ENCODE results near the gene CT45A10. TPM values are rescaled to one million over a fixed set of nuclear protein-coding genes. Genes with fewer than 3 reads are reported as not detected.
A peak's percentile ranks its signal among the peaks of the same experiment; 100 is the strongest.
"Not testable (repeated sequence)": the region's sequence is repeated elsewhere in the genome, so short reads cannot be mapped to it uniquely, and the experiment has no call there.

The CT45A10 gene
- total RNA-seq, 6 donors from 2014 or later: not detected

DNA sequence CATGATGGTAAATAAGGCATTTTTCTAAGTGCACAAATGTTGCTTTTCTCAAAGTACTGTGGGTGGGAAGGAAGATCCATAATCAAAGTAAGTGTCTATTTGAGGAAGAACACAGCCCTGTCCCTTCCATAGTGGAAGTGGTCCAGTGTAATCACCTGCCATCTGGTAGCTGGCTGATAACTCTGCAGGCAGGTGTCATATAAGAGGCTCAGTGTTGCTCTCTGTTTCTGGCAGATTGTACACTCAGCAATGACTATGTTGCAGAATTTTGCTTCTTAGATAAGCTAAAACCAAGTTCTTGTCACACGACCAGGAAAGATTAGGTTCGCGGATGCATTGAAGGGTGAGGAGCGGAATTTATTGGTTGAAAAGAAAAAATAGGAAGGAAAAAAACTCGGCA, 21.2 kb upstream of the CT45A10 start:
- whole genome bisulfite sequencing, 2 donors: 74 to 91% methylated on average over 5 of the region's 5 CpGs
- ATAC-seq (ENCODE audit: low FRiP score in 2 of 2): no peak
- Histone ChIP-seq H3K9me3 (no peaks in the 10 kb centered on the region), H3K4me1 (no peaks in the 10 kb centered on the region), H3K27me3 (no peaks in the 10 kb centered on the region), H3K27ac (no peak overlapping the region), H3K4me3 (no peak overlapping the region), H3K36me3 (no peaks in the 10 kb centered on the region)
- no peak for DNase-seq
- no peak for TF ChIP-seq EP300 (IDR thresholded peaks at IDR 0.05)
- TF ChIP-seq, protein P1, sequence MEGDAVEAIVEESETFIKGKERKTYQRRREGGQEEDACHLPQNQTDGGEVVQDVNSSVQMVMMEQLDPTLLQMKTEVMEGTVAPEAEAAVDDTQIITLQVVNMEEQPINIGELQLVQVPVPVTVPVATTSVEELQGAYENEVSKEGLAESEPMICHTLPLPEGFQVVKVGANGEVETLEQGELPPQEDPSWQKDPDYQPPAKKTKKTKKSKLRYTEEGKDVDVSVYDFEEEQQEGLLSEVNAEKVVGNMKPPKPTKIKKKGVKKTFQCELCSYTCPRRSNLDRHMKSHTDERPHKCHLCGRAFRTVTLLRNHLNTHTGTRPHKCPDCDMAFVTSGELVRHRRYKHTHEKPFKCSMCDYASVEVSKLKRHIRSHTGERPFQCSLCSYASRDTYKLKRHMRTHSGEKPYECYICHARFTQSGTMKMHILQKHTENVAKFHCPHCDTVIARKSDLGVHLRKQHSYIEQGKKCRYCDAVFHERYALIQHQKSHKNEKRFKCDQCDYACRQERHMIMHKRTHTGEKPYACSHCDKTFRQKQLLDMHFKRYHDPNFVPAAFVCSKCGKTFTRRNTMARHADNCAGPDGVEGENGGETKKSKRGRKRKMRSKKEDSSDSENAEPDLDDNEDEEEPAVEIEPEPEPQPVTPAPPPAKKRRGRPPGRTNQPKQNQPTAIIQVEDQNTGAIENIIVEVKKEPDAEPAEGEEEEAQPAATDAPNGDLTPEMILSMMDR (IDR thresholded peaks at IDR 0.05): no peak
- TF ChIP-seq POLR2AphosphoS5 (IDR thresholded peaks at IDR 0.05): no peak
- TF ChIP-seq POLR2A (IDR thresholded peaks at IDR 0.05): no peak

DNA sequence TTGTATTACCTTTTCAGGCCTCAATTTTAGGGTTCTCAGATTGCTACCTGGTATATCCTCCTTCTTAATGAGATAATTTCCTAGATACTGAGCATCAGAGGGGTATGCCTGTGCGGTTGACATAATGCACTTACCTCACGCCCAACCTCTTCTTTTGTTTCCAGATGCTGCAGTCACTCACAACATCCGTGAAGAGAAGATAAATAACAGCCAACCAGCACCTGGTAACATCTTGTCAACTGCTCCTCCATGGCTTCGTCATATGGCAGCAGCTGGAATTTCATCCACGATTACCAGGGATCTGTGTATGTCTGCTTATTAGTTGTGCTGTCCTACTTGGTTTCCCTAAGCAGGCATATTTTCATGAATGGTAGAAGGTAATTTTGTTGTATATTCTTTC, 17.0 kb upstream of the CT45A10 start:
- H3K27me3 ChIP-seq: no peaks in the 10 kb centered on the region
- no peaks in the 10 kb centered on the region for H3K4me1 ChIP-seq
- H3K9me3 ChIP-seq: no peaks in the 10 kb centered on the region
- ATAC-seq (ENCODE audit: low FRiP score in 2 of 2) (no peak), DNase-seq (no peak)
- WGBS, 2 donors: 78 to 92% methylated on average over 5 of the region's 5 CpGs
- H3K36me3 ChIP-seq: no peaks in the 10 kb centered on the region
- no peak overlapping the region for H3K4me3 ChIP-seq
- TF ChIP-seq, protein P1 (IDR thresholded peaks at IDR 0.05): no peak
- no peak for TF ChIP-seq POLR2A (IDR thresholded peaks at IDR 0.05)
- TF ChIP-seq EP300 (IDR thresholded peaks at IDR 0.05): no peak
- TF ChIP-seq POLR2AphosphoS5 (IDR thresholded peaks at IDR 0.05): no peak
- H3K27ac ChIP-seq: no peak overlapping the region

DNA sequence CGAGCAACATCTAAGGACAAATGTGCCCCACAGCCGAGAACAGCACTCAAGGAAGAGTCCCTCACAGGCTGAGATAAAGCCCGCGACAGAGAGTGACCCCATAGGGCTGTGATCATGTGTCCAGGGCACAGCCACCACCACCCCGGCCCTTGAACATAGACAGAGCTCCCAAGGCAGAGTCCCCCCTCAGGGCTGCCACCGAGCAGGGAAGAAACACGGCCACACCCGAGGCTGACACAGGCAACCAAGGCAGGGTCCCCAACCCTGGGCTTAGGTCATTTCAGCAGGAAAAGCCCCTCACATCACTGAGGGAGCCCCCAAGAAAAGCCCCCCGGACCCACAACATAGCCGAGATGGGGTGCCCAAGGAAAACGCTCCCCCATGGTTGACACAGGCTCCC, 463 bp downstream of the CT45A10 start:
- Histone ChIP-seq H3K27ac (no peak overlapping the region), H3K27me3 (no peaks in the 10 kb centered on the region), H3K36me3 (no peaks in the 10 kb centered on the region), H3K4me1 (no peaks in the 10 kb centered on the region), H3K4me3 (no peak overlapping the region), H3K9me3 (no peaks in the 10 kb centered on the region)
- WGBS, 2 donors: 94 to 96% methylated on average over 4 to 11 of the region's 11 CpGs
- ATAC-seq (ENCODE audit: low FRiP score in 2 of 2) (no peak), DNase-seq (no peak)
- TF ChIP-seq POLR2AphosphoS5 (IDR thresholded peaks at IDR 0.05) (no peak), EP300 (IDR thresholded peaks at IDR 0.05) (no peak), POLR2A (IDR thresholded peaks at IDR 0.05) (no peak)
- TF ChIP-seq, protein P1 (IDR thresholded peaks at IDR 0.05): no peak

DNA sequence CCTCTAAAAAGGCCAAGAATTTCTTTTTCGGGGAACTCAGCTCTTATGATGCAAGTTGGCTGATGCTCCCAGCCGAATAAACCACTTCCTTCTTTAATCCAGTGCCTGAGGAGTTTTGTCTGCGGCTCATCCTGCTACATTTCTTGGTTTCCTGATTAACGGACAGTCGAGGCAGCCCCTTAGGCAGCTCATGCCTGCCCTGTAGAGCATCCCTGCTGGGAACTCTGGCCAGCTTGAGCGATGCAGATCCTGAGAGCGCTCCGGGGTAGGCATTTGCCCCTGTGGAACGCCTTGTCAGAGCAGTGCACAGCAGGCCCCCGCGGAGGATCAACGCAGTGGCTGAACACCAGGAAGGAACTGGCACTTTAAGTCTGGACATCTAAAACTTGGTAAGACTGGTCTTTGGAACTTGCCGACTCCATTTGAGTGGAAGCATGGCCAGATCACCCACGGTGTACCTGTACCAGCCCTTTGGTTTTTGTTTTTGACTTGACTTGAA, 3.1 kb downstream of the CT45A10 start:
- no peak for TF ChIP-seq POLR2AphosphoS5 (IDR thresholded peaks at IDR 0.05)
- TF ChIP-seq EP300 (IDR thresholded peaks at IDR 0.05): no peak
- TF ChIP-seq, protein P1 (IDR thresholded peaks at IDR 0.05): no peak
- no peak for TF ChIP-seq POLR2A (IDR thresholded peaks at IDR 0.05)
- Histone ChIP-seq H3K9me3 (no peaks in the 10 kb centered on the region), H3K27me3 (no peaks in the 10 kb centered on the region), H3K4me1 (no peaks in the 10 kb centered on the region), H3K4me3 (no peak overlapping the region), H3K36me3 (no peaks in the 10 kb centered on the region), H3K27ac (no peak overlapping the region)
- WGBS, 2 donors: 78 to 88% methylated on average over 10 to 14 of the region's 14 CpGs
- no peak for DNase-seq
- ATAC-seq (ENCODE audit: low FRiP score in 2 of 2): no peak

DNA sequence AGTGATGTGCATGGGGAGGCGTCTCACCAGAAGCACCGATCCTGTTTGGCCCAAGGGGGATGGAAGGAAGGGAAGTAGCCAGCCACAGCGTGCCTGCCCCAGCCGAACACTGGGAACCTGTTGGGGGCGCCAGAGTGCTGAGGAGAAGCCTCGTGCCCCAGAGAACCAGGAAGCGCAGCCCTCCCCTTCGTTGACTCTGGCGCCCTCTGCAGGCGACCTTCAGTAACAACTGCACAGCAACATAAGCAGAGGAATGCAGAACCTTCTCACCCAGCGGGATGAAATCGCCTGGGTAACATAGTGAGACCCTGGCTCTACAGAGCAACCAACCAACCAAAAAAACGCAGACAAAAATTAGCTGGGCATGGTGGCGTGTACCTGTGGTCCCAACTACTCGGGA, 4.3 kb downstream of the CT45A10 start:
- not testable (repeated sequence) for ATAC-seq (ENCODE audit: low FRiP score in 2 of 2); H3K27ac ChIP-seq; H3K4me1 ChIP-seq; H3K9me3 ChIP-seq; H3K4me3 ChIP-seq; H3K36me3 ChIP-seq; DNase-seq; H3K27me3 ChIP-seq
- WGBS, 2 donors: 81 to 94% methylated on average over 2 to 8 of the region's 15 CpGs

DNA sequence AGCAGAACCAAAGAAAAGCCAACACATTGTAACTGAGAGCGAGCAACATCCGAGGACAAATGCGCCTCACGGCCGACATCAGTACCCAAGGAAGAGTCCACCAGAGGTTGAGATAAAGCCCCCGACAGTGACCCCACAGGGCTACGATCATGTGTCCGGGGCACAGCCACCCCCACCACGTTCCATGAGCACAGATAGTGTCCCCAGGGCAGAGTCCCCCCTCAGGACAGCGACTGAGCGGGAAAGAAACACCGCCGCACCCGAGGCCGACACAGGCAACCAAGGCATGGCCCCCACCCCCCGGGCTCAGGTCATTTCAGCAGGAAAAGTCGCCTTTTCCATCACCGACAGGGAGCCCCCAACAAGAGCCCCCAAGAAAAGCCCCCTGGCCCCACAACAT, 5.0 kb downstream of the CT45A10 start:
- not testable (repeated sequence) for ATAC-seq (ENCODE audit: low FRiP score in 2 of 2); H3K4me3 ChIP-seq; H3K36me3 ChIP-seq; H3K9me3 ChIP-seq; H3K4me1 ChIP-seq; H3K27ac ChIP-seq; H3K27me3 ChIP-seq
- 88 to 92% methylated on average over 9 to 10 of the region's 18 CpGs for WGBS, 2 donors
- peak in 1 of 2 donors; percentile 13 for DNase-seq

DNA sequence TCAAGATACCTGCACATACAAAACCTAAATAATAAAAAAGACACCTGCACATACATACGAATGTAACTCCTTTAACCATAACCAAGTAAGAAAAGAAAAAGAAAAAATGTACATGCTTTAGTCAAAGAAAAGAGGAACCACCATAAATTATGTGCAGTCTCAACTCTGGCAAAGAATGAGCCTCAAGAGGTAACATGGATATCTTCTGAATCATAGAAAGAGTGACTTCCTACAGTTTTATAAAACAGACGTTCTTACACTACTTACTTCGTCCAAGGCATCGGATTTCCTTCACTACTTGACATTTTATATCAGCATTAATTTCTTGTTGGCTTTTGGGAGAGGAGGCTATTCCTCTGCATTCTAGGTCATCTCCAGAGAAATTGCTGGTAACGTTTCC, 10.5 kb downstream of the CT45A10 start:
- not testable (repeated sequence) for H3K9me3 ChIP-seq; H3K27me3 ChIP-seq; H3K36me3 ChIP-seq; H3K4me3 ChIP-seq; H3K4me1 ChIP-seq; H3K27ac ChIP-seq; ATAC-seq (ENCODE audit: low FRiP score in 2 of 2); DNase-seq
- 46 to 60% methylated on average over 4 to 5 of the region's 5 CpGs for WGBS, 2 donors

DNA sequence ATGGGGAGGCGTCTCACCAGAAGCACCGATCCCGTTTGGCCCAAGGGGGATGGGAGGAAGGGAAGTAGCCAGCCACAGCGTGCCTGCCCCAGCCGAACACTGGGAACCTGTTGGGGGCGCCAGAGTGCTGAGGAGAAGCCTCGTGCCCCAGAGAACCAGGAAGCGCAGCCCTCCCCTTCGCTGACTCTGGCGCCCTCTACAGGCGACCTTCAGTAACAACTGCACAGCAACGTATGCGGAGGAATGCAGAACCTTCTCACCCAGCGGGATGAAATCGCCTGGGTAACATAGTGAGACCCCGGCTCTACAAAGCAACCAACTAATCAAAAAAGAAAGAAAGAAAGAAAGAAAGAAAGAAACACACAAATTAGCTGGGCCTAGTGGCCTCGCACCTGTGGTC, 21.5 kb downstream of the CT45A10 start, which contains the start of gene CT45A9:
CT45A9 (minus strand) TSS at position 101 of the 400 bp plus-strand sequence. CDS start 3,751 bp downstream, outside the sequence.
- not testable (repeated sequence) for H3K4me3 ChIP-seq; H3K4me1 ChIP-seq; DNase-seq; ATAC-seq (ENCODE audit: low FRiP score in 2 of 2); H3K27ac ChIP-seq; H3K27me3 ChIP-seq; H3K36me3 ChIP-seq; H3K9me3 ChIP-seq
- WGBS, 2 donors: no CpG with 5 or more reads among the region's 17 CpGs

DNA sequence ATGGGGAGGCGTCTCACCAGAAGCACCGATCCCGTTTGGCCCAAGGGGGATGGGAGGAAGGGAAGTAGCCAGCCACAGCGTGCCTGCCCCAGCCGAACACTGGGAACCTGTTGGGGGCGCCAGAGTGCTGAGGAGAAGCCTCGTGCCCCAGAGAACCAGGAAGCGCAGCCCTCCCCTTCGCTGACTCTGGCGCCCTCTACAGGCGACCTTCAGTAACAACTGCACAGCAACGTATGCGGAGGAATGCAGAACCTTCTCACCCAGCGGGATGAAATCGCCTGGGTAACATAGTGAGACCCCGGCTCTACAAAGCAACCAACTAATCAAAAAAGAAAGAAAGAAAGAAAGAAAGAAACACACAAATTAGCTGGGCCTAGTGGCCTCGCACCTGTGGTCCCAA, 38.8 kb downstream of the CT45A10 start, which contains the start of gene CT45A8:
CT45A8 (minus strand) TSS at position 101 of the 400 bp plus-strand sequence. CDS start 3,755 bp downstream, outside the sequence.
- DNase-seq; H3K27ac ChIP-seq; H3K36me3 ChIP-seq; H3K4me1 ChIP-seq; ATAC-seq (ENCODE audit: low FRiP score in 2 of 2); H3K4me3 ChIP-seq; H3K27me3 ChIP-seq; H3K9me3 ChIP-seq: not testable (repeated sequence)
- WGBS, 2 donors: no CpG with 5 or more reads among the region's 17 CpGs

All from upper lobe of left lung (tissue), 6 donors.